CD4-positive, alpha-beta T cell (primary cell): ENCODE measurements around the gene ILKAP. TPM values are rescaled to one million over a fixed set of nuclear protein-coding genes. Genes with fewer than 3 reads are reported as not detected.

ENCODE experiments used
- ATAC-seq: fragments of 200-7000 bp; cut with Tn5 transposase; one replicate; pipeline ENCODE4 v1.10.0; 2022; ENCODE audit warnings: mild to moderate bottlenecking; ENCODE audit not compliant: poor library complexity
- CTCF ChIA-PET: fragments of 350-600 bp; sonication (Branson Sonifier 250); formaldehyde crosslinking; loops from one replicate; lab custom pipeline; 2021; ENCODE audit warnings: antibody characterized with exemption, inconsistent platforms; lab: Charles Lee
- POLR2A ChIA-PET: fragments of 350-600 bp; sonication (Branson Sonifier 250); formaldehyde crosslinking; loops from one replicate; lab custom pipeline; 2021; ENCODE audit warnings: antibody characterized with exemption, inconsistent platforms; lab: Charles Lee
- DNase-seq, 14 experiments: peaks; one replicate each; pipeline ENCODE4 v3.0.0-alpha.2; 2013 to 2020; ENCODE audit warnings: mixed read lengths in 2 of 14
- H3K27ac ChIP-seq, 2 donors: one replicate each; pipeline versions ENCODE4 v1.5.1 to v1.7.0; 2013; ENCODE audit warnings: low read length in 2 of 2, low read depth in 1 of 2, mild to moderate bottlenecking in 1 of 2
- H3K27me3 ChIP-seq, 2 experiments: 1 replicate in 1 of 2; 2 replicates in 1 of 2; pipeline versions ENCODE4 v1.6.1 to v1.7.0; 2013; ENCODE audit warnings: low read length in 2 of 2, control low read depth in 1 of 2, mild to moderate bottlenecking in 1 of 2, moderate library complexity in 1 of 2; ENCODE audit not compliant: insufficient read depth in 2 of 2, control insufficient read depth in 1 of 2
- H3K36me3 ChIP-seq: one replicate; pipeline ENCODE4 v1.6.1; 2013; ENCODE audit warnings: low read length, control low read depth; ENCODE audit not compliant: insufficient read depth
- H3K4me1 ChIP-seq: one replicate; pipeline ENCODE4 v1.6.1; 2013; ENCODE audit warnings: low read length, control low read depth; ENCODE audit not compliant: insufficient read depth
- H3K4me3 ChIP-seq: one replicate; pipeline ENCODE4 v1.5.1; 2013; ENCODE audit warnings: mild to moderate bottlenecking, low read length, moderate library complexity
- H3K9me3 ChIP-seq, 2 experiments: 1 replicate in 1 of 2; 2 replicates in 1 of 2; pipeline versions ENCODE4 v1.6.1 to v1.7.0; 2013; ENCODE audit warnings: low read length in 2 of 2, mild to moderate bottlenecking in 2 of 2, control low read depth in 1 of 2, moderate library complexity in 1 of 2; ENCODE audit not compliant: control insufficient read depth in 1 of 2, insufficient read depth in 1 of 2
- H3K27ac Mint-ChIP-seq: one replicate; pipeline ENCODE4 v1.8.0; 2020; ENCODE audit warnings: mixed read lengths
- H3K27me3 Mint-ChIP-seq: one replicate; pipeline ENCODE4 v1.8.0; 2021; ENCODE audit warnings: mixed read lengths
- H3K36me3 Mint-ChIP-seq: one replicate; pipeline ENCODE4 v1.8.0; 2021; ENCODE audit warnings: low read depth, mixed read lengths
- H3K4me1 Mint-ChIP-seq: one replicate; pipeline ENCODE4 v1.8.0; 2021; ENCODE audit warnings: low read depth, mixed read lengths
- H3K4me3 Mint-ChIP-seq: one replicate; pipeline ENCODE4 v1.8.0; 2020; ENCODE audit warnings: mild to moderate bottlenecking, mixed read lengths
- H3K9me3 Mint-ChIP-seq: one replicate; pipeline ENCODE4 v1.8.0; 2020; ENCODE audit warnings: mixed read lengths
- CTCF ChIP-seq: fragments of 200-600 bp; IDR thresholded peaks from one replicate; pipeline ENCODE4 v1.8.0; 2022; ENCODE audit warnings: antibody characterized with exemption, mild to moderate bottlenecking
- intact Hi-C, 2 experiments: fragments of 100-400 bp; cut with DNase I in 1 of 2; cut with micrococcal nuclease in 1 of 2; formaldehyde crosslinking; loops; one replicate each; pipeline versions ENCODE4 v1.15.1 to v1.9.0; 2023 to 2025; cut with DNase I, micrococcal nuclease
- total RNA-seq, 174 experiments: library from RNA in 2 of 174; stranded (reverse) in 2 of 174; gene quantifications; one replicate each; pipeline ENCODE4 v1.2.3 and lab custom pipeline; 2021 to 2026

ILKAP gene
- total RNA-seq, 2 experiments from 2014 or later: 133 to 143 TPM

GRCh38 chr2:238168196-238169047, 35.1 kb downstream of the ILKAP start:
- Histone ChIP-seq H3K4me3 (no peak overlapping the region), H3K9me3 (no peaks in the 10 kb centered on the region), H3K27ac (no peak overlapping the region), H3K27me3 (no peaks in the 10 kb centered on the region), H3K36me3 (peaks cover 49% of the 10 kb centered on the region), H3K4me1 (no peaks in the 10 kb centered on the region)
- ChIA-PET CTCF (no interaction called here), POLR2A (no interaction called here)
- Mint-ChIP-seq H3K36me3 (peaks cover 55% of the 10 kb centered on the region), H3K4me1 (peaks cover 4% of the 10 kb centered on the region), H3K4me3 (no peak overlapping the region), H3K9me3 (no peaks in the 10 kb centered on the region), H3K27ac (no peak overlapping the region), H3K27me3 (peaks cover 12% of the 10 kb centered on the region)
- DNase-seq: no peak
- ATAC-seq: no peak
- TF ChIP-seq CTCF: no peak
- intact Hi-C loops: no loop called here

GRCh38 chr2:238167761-238168160, 35.7 kb downstream of the ILKAP start:
- Histone ChIP-seq H3K27me3 (peaks cover 0 to 5% of the 10 kb centered on the region in 2 experiments), H3K36me3 (peaks cover 42% of the 10 kb centered on the region), H3K4me1 (no peaks in the 10 kb centered on the region), H3K4me3 (no peak overlapping the region), H3K27ac (no peak overlapping the region), H3K9me3 (no peaks in the 10 kb centered on the region)
- Mint-ChIP-seq H3K27me3 (peaks cover 12% of the 10 kb centered on the region), H3K9me3 (no peaks in the 10 kb centered on the region), H3K4me1 (peaks cover 4% of the 10 kb centered on the region), H3K36me3 (peaks cover 48% of the 10 kb centered on the region), H3K27ac (no peak overlapping the region), H3K4me3 (no peak overlapping the region)
- POLR2A ChIA-PET: no interaction called here
- ATAC-seq: no peak
- CTCF ChIA-PET: no interaction called here
- no peak for TF ChIP-seq CTCF
- intact Hi-C loops: no loop called here
- no peak for DNase-seq

GRCh38 chr2:238167344-238167715, 36.2 kb downstream of the ILKAP start:
- H3K4me3 ChIP-seq: no peak overlapping the region
- CTCF ChIA-PET: no interaction called here

More at GRCh38 chr2:238167344-238167715, 36.2 kb downstream of the ILKAP start:
- Mint-ChIP-seq H3K4me1 (peaks cover 4% of the 10 kb centered on the region), H3K4me3 (no peak overlapping the region), H3K9me3 (no peaks in the 10 kb centered on the region), H3K36me3 (peaks cover 44% of the 10 kb centered on the region), H3K27me3 (peaks cover 13% of the 10 kb centered on the region), H3K27ac (no peak overlapping the region)
- no peaks in the 10 kb centered on the region for H3K4me1 ChIP-seq
- intact Hi-C loops: no loop called here
- TF ChIP-seq CTCF: no peak
- H3K27me3 ChIP-seq: peaks cover 0 to 7% of the 10 kb centered on the region in 2 experiments
- H3K27ac ChIP-seq: no peak overlapping the region
- DNase-seq: no peak
- peaks cover 38% of the 10 kb centered on the region for H3K36me3 ChIP-seq
- POLR2A ChIA-PET: no interaction called here
- H3K9me3 ChIP-seq: no peaks in the 10 kb centered on the region
- no peak for ATAC-seq
